Transverse colon (tissue), 4 donors: ENCODE measurements around the gene LRPAP1.

Experiments used
- EP300 ChIP-seq: sonication (generic); formaldehyde crosslinking; IDR thresholded peaks from one replicate; pipeline ENCODE4 v1.6.1; 2017; ENCODE audit warnings: antibody characterized with exemption, low read depth
- POLR2A ChIP-seq: fragments of 450-650 bp; IDR thresholded peaks from one replicate; pipeline ENCODE4 v1.6.1; 2016; ENCODE audit warnings: antibody characterized with exemption, mild to moderate bottlenecking, moderate library complexity
- POLR2AphosphoS5 ChIP-seq, 3 donors: sonication (generic); formaldehyde crosslinking; IDR thresholded peaks; one replicate each; pipeline ENCODE4 v1.6.1; 2016; ENCODE audit warnings: antibody characterized with exemption in 3 of 3
- TF ChIP-seq, protein P1 (sequence below), 5 experiments: fragments of 200-600 bp in 3 of 5; fragments of 450-650 bp in 2 of 5; sonication (generic) in 3 of 5; IDR thresholded peaks; 1 replicate in 2 of 5; 2 replicates in 3 of 5; pipeline ENCODE4 v1.5.1; 2016 to 2017; ENCODE audit warnings: antibody characterized with exemption in 5 of 5, inconsistent platforms in 3 of 5, mild to moderate bottlenecking in 2 of 5, moderate library complexity in 1 of 5

DNA sequence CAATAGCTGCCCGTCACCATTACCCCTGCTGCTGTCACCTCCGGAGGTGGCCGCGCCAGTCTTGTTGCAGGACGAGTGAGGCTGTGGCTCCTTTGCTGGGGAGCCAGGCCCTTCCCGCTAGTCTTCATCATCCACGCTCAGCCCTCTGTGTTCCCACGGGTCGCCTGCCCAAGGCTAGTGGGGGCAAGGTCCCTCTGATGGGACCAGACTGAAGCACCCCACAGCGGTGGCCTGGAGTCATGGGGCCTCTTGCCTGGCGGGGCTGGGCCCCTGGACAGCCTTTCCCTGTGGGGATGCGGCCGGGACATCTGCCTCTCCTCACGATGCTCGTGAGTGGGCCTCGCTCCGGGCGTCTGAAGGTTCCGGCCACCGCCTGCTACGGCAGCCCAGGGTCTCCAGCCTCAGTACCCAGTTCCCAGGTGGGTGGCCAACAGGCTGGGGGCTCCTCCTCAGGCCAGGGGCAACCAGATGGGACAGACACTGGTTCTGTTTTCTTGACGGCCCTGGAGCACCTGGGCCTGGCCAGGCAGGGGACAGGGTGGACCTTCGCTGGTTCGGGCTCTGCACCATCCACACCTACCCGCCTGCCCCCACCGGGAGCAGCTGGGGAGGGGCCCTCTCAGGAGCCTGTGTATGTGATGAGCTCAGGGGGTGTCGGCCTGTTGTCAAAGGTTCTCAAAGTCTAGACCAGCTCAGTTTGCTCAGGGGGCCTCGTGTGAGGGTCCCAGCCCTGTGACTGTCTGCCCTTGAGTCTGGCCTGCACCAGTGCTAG, 36.8 kb downstream of the LRPAP1 start:
- TF ChIP-seq, protein P1, sequence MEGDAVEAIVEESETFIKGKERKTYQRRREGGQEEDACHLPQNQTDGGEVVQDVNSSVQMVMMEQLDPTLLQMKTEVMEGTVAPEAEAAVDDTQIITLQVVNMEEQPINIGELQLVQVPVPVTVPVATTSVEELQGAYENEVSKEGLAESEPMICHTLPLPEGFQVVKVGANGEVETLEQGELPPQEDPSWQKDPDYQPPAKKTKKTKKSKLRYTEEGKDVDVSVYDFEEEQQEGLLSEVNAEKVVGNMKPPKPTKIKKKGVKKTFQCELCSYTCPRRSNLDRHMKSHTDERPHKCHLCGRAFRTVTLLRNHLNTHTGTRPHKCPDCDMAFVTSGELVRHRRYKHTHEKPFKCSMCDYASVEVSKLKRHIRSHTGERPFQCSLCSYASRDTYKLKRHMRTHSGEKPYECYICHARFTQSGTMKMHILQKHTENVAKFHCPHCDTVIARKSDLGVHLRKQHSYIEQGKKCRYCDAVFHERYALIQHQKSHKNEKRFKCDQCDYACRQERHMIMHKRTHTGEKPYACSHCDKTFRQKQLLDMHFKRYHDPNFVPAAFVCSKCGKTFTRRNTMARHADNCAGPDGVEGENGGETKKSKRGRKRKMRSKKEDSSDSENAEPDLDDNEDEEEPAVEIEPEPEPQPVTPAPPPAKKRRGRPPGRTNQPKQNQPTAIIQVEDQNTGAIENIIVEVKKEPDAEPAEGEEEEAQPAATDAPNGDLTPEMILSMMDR (IDR thresholded peaks at IDR 0.05), result no peak
- no peak for TF ChIP-seq POLR2AphosphoS5 (IDR thresholded peaks at IDR 0.05)
- TF ChIP-seq POLR2A, result no peak
- no peak for TF ChIP-seq EP300
